Thoracic aorta endothelial cell (primary cell): ENCODE results near the gene PHKB. TPM values are rescaled to one million over a fixed set of nuclear protein-coding genes. Genes with fewer than 3 reads are reported as not detected.

Experiments used
- small RNA-seq: library from RNA; depleted of rRNA; stranded (forward); fragments of <200 nt; gene quantifications from one replicate; pipeline ENCODE3, GENCODE V24; 2012
- total RNA-seq: library from RNA; depleted of rRNA; stranded (reverse); fragments of >200 nt; gene quantifications from 2 replicates; pipeline ENCODE4 v1.2.3, GENCODE V29; 2012

The PHKB gene
- 90.3 and 119 TPM in 2 replicates for total RNA-seq

DNA sequence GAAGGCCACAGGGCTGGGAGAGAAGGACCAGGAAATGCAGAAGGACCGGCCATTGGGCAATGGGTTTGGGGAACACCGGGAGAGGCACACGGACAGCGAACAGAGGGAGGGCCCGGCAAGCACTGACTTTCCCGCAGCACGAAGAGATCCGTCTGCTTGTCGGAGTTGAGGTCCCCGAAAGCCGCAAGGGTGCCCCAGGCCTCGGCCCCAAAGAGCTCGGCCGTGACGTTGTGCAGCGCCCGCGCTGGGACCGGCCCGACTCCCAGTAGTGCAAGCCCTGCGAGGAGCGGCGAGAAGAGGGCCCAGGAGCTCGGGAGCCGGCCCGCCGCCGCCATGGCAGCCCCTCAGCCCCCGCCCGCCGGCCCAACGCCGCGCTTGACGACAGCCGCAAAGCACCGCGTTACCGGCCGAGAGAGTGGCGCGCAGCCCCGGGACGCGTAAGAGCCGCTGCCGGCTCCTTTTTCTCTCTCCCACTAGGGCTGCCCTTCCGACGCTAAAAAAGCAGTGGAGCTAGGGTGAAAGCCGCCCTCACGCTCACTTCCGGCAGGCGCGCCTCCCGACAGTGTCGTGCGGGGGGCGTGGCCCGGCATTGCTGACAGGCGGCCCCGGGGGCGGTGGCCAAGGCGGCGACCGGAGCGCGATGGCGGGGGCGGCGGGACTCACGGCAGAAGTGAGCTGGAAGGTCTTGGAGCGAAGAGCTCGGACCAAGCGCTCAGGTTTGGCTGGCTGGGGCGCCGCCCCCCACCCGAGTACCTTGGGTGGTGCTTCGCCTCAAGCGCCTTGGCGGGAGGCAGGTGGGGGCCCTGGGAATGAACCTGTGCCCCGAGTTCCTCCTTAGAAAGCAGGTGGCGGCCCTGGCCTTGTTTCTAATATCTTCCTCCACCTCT lies at the start of gene PHKB, which contains the start of gene ITFG1:
PHKB (plus strand) TSS at position 621 of the 887 bp plus-strand sequence; CDS start at position 641, 20 bp downstream.
ITFG1 (minus strand) TSS at position 353 of the 887 bp plus-strand sequence; CDS start at position 335, 18 bp downstream.

Small RNA genes within 50 kb of the gene (small RNA-seq; reads per million reads assigned to genes)
- not detected for gene RNA5SP425

Other genes with a start within 250 kb of the PHKB start
- 48.5 and 54.1 TPM in 2 replicates for gene ITFG1, start 268 bp upstream of the PHKB start, total RNA-seq